Astrocyte (in vitro differentiated cells and primary cell): ENCODE results near the gene NCEH1. TPM values are rescaled to one million over a fixed set of nuclear protein-coding genes. Genes with fewer than 3 reads are reported as not detected.

Experiments
- DNase-seq: peaks from one replicate; pipeline ENCODE4 v3.0.0-alpha.2; 2010; ENCODE audit warnings: low read depth
- FAIRE-seq: peaks from 2 replicates; lab custom pipeline; 2011; peaks lifted over from hg19 to GRCh38; lab: Jason Lieb, UNC
- H2AFZ ChIP-seq: 2 replicates; pipeline ENCODE4 v1.6.0; 2012; ENCODE audit warnings: low read depth, low read length, inconsistent platforms
- H3K27ac ChIP-seq: 2 replicates; pipeline ENCODE4 v1.5.1; 2011; ENCODE audit warnings: low read depth, low read length, inconsistent platforms
- H3K27me3 ChIP-seq: 2 replicates; pipeline ENCODE4 v1.6.0; 2011; ENCODE audit warnings: low read length, inconsistent platforms; ENCODE audit not compliant: insufficient read depth
- H3K36me3 ChIP-seq: 2 replicates; pipeline ENCODE4 v1.5.1; 2011; ENCODE audit warnings: low read length, inconsistent platforms; ENCODE audit not compliant: insufficient read depth
- H3K4me1 ChIP-seq: 2 replicates; pipeline ENCODE4 v1.5.1; 2011; ENCODE audit warnings: low read length, inconsistent platforms; ENCODE audit not compliant: insufficient read depth
- H3K4me2 ChIP-seq: 2 replicates; pipeline ENCODE4 v1.6.0; 2012; ENCODE audit warnings: low read length, inconsistent platforms
- H3K4me3 ChIP-seq: 2 replicates; pipeline ENCODE4 v1.5.1; 2011; ENCODE audit warnings: low read depth, mild to moderate bottlenecking, low read length, inconsistent platforms; ENCODE audit not compliant: insufficient read depth
- H3K79me2 ChIP-seq: 2 replicates; pipeline ENCODE4 v1.6.0; 2012; ENCODE audit warnings: mild to moderate bottlenecking, low read length, inconsistent platforms; ENCODE audit not compliant: insufficient read depth
- H3K9ac ChIP-seq: 2 replicates; pipeline ENCODE4 v1.6.0; 2012; ENCODE audit warnings: mild to moderate bottlenecking, low read length, inconsistent platforms
- H3K9me3 ChIP-seq: 2 replicates; pipeline ENCODE4 v1.5.1; 2012; ENCODE audit warnings: low read depth, mild to moderate bottlenecking, low read length, inconsistent platforms; ENCODE audit not compliant: insufficient read depth
- H4K20me1 ChIP-seq: 2 replicates; pipeline ENCODE4 v1.6.0; 2012; ENCODE audit warnings: low read length, inconsistent platforms; ENCODE audit not compliant: insufficient read depth
- H3K27ac Mint-ChIP-seq: one replicate; pipeline ENCODE4 v1.8.0; 2021; ENCODE audit warnings: mild to moderate bottlenecking, mixed read lengths; ENCODE audit not compliant: unreplicated experiment
- H3K27me3 Mint-ChIP-seq: one replicate; pipeline ENCODE4 v1.8.0; 2021; ENCODE audit warnings: low read depth, mixed read lengths; ENCODE audit not compliant: unreplicated experiment
- H3K36me3 Mint-ChIP-seq: one replicate; pipeline ENCODE4 v1.8.0; 2021; ENCODE audit warnings: low read depth, mixed read lengths; ENCODE audit not compliant: unreplicated experiment
- H3K4me1 Mint-ChIP-seq: one replicate; pipeline ENCODE4 v1.8.0; 2021; ENCODE audit warnings: low read depth, mixed read lengths; ENCODE audit not compliant: unreplicated experiment
- H3K4me3 Mint-ChIP-seq: one replicate; pipeline ENCODE4 v1.8.0; 2021; ENCODE audit warnings: mild to moderate bottlenecking, moderate library complexity, mixed read lengths; ENCODE audit not compliant: unreplicated experiment
- H3K9me3 Mint-ChIP-seq: one replicate; pipeline ENCODE4 v1.8.0; 2021; ENCODE audit warnings: mild to moderate bottlenecking, mixed read lengths; ENCODE audit not compliant: unreplicated experiment
- EZH2 ChIP-seq: IDR thresholded peaks from 2 replicates; pipeline ENCODE4 v1.6.1; 2012; ENCODE audit warnings: mild to moderate bottlenecking, low read length, inconsistent platforms; ENCODE audit not compliant: insufficient read depth
- total RNA-seq: library from RNA; stranded (reverse); gene quantifications from 2 replicates; pipeline ENCODE4 v1.2.1, GENCODE V29; 2021
- TF ChIP-seq, protein P1 (sequence below): IDR thresholded peaks from 2 replicates; pipeline ENCODE4 v1.5.1; 2011; ENCODE audit warnings: low read depth, mild to moderate bottlenecking, inconsistent platforms, low read length, moderate library complexity; ENCODE audit not compliant: insufficient read depth

NCEH1 gene
- total RNA-seq, 1 donor from 2014 or later = 14.1 TPM

DNA sequence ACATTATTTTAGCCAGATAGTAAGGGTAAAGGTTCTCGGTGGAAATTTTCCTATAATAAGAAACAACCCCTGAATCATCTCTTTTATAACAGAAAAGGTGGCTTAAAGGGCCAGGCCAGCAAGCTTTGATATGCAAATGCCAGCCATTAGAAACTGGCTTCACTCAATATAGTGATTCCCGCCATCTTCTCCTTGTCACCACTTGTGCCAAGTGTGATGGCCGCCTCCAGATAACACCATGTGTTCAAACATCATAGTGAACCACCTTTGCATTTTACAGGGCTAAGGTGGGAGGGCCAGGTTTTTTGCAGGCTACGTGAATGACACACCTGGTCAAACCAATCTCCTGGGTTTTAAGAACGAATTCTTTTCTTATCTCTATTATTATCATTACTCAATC is 31.3 kb downstream of the NCEH1 start:
- Mint-ChIP-seq H3K27ac (no peak overlapping the region), H3K4me1 (peaks cover 10% of the 10 kb centered on the region), H3K9me3 (no peaks in the 10 kb centered on the region), H3K36me3 (no peaks in the 10 kb centered on the region), H3K4me3 (no peak overlapping the region), H3K27me3 (no peaks in the 10 kb centered on the region)
- H3K36me3 ChIP-seq = no peaks in the 10 kb centered on the region
- H3K4me3 ChIP-seq = no peak overlapping the region
- no peak for TF ChIP-seq EZH2
- TF ChIP-seq, protein P1, sequence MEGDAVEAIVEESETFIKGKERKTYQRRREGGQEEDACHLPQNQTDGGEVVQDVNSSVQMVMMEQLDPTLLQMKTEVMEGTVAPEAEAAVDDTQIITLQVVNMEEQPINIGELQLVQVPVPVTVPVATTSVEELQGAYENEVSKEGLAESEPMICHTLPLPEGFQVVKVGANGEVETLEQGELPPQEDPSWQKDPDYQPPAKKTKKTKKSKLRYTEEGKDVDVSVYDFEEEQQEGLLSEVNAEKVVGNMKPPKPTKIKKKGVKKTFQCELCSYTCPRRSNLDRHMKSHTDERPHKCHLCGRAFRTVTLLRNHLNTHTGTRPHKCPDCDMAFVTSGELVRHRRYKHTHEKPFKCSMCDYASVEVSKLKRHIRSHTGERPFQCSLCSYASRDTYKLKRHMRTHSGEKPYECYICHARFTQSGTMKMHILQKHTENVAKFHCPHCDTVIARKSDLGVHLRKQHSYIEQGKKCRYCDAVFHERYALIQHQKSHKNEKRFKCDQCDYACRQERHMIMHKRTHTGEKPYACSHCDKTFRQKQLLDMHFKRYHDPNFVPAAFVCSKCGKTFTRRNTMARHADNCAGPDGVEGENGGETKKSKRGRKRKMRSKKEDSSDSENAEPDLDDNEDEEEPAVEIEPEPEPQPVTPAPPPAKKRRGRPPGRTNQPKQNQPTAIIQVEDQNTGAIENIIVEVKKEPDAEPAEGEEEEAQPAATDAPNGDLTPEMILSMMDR = no peak
- no peak overlapping the region for H3K27ac ChIP-seq
- H2AFZ ChIP-seq = no peak overlapping the region
- no peaks in the 10 kb centered on the region for H4K20me1 ChIP-seq
- no peaks in the 10 kb centered on the region for H3K27me3 ChIP-seq
- H3K4me2 ChIP-seq = no peak overlapping the region
- H3K9me3 ChIP-seq = no peaks in the 10 kb centered on the region
- DNase-seq = no peak
- peaks cover 25% of the 10 kb centered on the region for H3K4me1 ChIP-seq
- no peak overlapping the region for H3K9ac ChIP-seq
- no peak for FAIRE-seq
- H3K79me2 ChIP-seq = peaks cover 84% of the 10 kb centered on the region

- Histone ChIP-seq H3K9ac (peak overlapping the region; percentile 48), H3K79me2 (peaks cover 83% of the 10 kb centered on the region), H3K9me3 (no peaks in the 10 kb centered on the region), H3K27ac (peak overlapping the region; percentile 31), H2AFZ (peak overlapping the region; percentile 20), H3K36me3 (no peaks in the 10 kb centered on the region), H3K4me3 (no peak overlapping the region), H4K20me1 (no peaks in the 10 kb centered on the region), H3K27me3 (no peaks in the 10 kb centered on the region), H3K4me1 (peaks cover 25% of the 10 kb centered on the region), H3K4me2 (peak overlapping the region; percentile 34)
- peaks cover 11% of the 10 kb centered on the region for H3K4me1 Mint-ChIP-seq
- no peaks in the 10 kb centered on the region for H3K36me3 Mint-ChIP-seq
- no peaks in the 10 kb centered on the region for H3K9me3 Mint-ChIP-seq
- TF ChIP-seq, protein P1 = no peak
- no peak for TF ChIP-seq EZH2
- DNase-seq (no peak), FAIRE-seq (no peak)
- H3K27ac Mint-ChIP-seq = no peak overlapping the region
- H3K4me3 Mint-ChIP-seq = no peak overlapping the region
- no peaks in the 10 kb centered on the region for H3K27me3 Mint-ChIP-seq
These were observed 32.8 kb downstream of the NCEH1 start for GRCh38 chr3:172678068-172678467.

DNA sequence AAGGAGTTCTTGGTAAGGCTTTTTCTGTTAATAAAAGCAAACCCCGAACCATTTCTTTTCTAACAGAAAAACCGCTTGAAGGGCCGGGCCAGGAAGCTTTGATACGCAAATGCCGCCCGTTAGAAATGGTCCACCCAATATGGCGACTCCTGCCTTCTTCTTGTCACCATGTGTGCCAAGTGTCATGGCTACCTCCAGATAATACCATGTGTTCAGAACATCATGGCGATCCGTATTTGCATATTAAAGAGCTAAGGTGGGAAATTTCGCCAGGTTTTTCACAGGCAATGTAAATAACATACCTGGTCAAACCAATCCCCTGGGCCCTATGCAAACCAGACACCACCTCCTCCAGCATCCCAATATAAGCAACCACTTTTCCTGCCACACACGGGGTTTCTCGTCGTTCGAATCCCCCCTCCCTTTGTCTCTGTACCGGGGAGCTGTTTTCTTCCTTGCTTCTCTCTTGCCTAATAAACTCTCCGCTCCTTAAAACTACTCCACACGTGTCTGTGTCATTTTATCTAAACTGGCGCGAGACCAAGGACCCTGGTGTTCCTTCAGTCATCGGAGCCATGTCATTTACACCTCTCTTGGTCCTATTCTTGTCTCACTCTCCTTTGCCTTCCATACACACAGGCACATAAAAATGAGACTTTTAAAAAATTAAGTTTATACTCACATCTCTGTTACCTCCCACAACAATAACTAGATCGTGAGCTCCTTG is 34.5 kb downstream of the NCEH1 start:
- no peak overlapping the region for H3K4me3 ChIP-seq
- peak overlapping the region; percentile 18 for H2AFZ ChIP-seq
- H3K27me3 ChIP-seq = no peaks in the 10 kb centered on the region
- H3K27ac ChIP-seq = peak overlapping the region; percentile 73
- H3K36me3 ChIP-seq = no peaks in the 10 kb centered on the region
- peak overlapping the region; percentile 52 for H3K4me2 ChIP-seq
- Mint-ChIP-seq H3K36me3 (no peaks in the 10 kb centered on the region), H3K27me3 (no peaks in the 10 kb centered on the region), H3K27ac (peak overlapping the region; percentile 83), H3K4me1 (peaks cover 11% of the 10 kb centered on the region), H3K4me3 (no peak overlapping the region), H3K9me3 (no peaks in the 10 kb centered on the region)
- H3K4me1 ChIP-seq = peaks cover 25% of the 10 kb centered on the region
- no peaks in the 10 kb centered on the region for H4K20me1 ChIP-seq
- H3K79me2 ChIP-seq = peaks cover 84% of the 10 kb centered on the region
- FAIRE-seq (no peak), DNase-seq (no peak)
- H3K9ac ChIP-seq = peak overlapping the region; percentile 55
- no peak for TF ChIP-seq EZH2
- TF ChIP-seq, protein P1 = no peak
- H3K9me3 ChIP-seq = no peaks in the 10 kb centered on the region
